CD4-positive, alpha-beta T cell treated with Interleukin-4 for 4 hours (primary cell): ENCODE data around the gene LRMDA.

Experiments used
- DNase-seq: peaks from one replicate; pipeline ENCODE4 v3.0.0-alpha.2; 2020

Gene LRMDA

DNA sequence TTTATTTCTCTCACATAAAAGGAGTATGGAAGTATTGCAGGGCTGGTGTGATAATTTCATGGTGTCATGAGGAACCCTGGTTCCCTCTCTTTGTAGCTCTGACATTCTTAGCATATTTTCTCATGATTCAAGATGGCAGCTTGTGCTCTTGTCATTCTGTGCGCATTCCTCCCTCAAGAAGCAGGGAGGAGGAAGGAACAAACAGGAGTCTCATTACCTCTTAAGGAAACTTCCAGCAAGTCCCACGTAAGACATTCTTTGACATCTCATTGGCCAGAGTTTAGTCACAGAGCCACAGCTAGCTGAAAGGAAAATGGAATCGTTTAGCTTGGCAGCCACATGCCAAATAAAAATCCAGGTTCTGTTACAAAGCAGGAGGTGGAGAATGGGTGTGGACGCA, 546.8 kb downstream of the LRMDA start:
- no peak for DNase-seq

DNA sequence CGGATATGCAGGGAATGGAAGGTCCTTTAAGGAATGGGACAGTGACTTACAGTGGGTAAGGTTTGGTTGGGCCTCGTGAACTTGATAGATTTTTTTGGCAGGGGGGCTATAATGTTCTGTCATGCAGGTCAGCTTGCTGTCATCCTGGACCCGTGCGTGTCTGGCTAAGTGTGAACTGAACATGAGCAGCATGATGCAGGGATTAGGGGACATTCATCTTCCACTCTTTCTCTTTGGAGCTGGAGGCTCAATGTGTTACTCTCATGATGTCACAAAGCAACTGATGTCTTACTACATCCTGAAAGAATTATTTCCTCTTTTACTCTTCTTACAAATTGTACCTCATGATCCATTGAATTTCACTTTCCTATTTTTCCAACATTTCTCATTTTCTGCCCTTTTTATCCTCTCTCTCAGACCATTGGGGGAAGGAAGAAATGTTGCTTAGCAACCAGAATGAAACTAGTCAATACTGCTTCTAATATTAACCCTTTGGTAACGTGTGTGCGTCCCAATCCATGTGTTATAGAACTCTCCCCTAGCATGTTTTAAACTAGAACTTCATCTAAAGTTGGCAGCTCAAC, 549.1 kb downstream of the LRMDA start:
- DNase-seq, result no peak

DNA sequence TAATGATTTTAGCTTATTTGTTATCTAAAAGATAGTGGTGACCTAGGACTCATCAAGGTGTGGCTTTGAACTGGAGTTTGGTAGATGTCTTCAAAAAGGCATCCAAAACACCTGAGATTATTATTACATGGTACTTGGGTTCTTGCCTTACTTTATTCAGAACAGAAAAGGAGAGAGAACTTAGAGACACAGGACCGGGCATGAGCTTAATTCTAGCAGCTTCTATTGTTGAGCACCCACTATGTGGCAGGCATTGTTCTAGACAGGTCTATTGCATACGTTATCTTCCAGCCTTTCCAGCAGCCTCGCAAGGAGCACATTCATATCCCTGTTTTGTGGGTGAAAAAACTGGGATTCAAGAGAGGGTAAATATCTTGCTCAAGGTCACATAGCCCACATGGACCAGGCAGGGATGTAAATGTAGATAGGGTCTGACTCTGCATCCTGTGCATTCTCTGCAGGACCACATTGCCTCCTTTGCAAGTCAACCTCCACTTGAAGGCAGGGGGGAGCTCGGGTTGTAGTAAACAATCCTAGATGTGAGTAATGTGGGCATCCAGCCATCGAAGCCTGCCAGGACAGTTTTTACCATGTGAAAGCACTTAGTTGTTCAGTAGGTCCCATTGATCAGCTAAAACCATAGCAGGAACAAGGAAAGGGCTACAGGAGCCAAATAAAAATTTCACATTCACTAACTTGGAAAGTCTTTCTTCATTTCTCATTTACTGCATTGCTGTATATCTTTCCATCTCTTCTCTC, 551.4 kb downstream of the LRMDA start:
- DNase-seq, result no peak

DNA sequence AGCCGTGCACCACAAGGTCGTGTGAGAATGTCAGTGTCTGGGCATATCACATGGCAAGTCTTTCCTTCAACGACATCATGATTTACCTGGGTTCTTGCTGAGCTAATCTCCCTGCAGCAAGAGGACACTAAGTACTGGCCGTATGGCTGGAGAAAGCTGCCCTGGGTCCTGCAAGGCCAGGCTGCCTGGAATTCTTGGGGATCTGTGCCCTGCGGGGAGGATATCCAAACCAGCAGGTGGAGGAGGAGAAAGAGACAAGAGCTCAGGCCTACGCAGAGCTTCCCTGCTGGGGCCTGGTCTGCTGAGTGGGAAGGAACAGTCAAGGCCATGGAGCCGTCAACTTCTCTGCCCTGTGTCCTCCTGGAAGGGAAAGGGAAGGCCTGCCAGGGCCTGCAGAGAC, 552.6 kb downstream of the LRMDA start:
- no peak for DNase-seq

DNA sequence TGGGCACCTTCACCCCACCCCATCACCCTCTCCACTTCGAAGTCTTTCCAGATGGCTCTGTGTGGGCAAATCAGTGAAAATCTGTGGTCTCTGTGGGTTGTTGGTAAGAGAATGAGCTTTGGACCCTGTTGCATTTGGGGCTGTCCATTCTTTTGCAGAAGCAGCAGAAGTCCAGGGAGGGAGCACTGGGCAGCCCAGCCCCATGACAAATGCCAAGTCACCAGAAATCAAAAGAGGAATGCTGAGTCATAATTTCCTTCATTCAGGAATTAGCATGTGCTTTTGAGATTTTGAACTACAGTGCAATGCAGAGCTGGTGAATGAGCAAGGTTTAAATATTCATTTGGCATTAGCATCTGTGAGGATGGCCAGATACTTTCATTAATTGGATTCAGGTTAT, 556.2 kb downstream of the LRMDA start:
- no peak for DNase-seq

DNA sequence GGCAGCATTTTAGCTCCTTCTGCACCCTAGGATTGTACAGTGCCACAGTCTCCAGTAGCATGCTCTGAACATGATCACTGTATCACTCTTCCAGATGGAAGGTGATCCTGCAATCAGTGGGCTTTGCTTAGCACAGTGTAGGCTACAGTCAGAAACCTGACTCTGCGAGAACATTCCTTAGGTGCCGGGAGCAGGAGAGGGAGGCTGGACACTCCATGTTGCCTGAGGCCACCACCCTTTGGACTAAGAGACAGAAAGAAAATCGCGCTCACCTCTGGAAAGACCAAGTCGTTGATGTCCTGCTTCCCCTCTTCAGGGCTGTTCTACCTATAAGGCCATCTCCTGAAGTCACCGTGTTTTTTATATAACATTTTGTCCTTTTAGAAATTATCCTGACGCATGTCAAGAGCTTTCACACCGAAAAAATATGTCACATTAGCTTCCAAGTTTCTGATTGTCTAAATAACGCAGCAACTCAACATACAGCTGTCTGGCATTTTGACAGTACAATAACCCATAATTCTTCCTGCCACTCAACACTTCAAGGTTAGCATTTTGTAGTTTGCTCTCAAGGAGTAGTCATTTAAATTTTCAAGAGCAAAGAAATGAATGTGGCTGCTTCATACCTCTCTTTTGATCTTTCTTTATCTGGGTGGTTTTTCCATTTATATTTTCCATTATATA, 563.1 kb downstream of the LRMDA start:
- DNase-seq, result no peak

DNA sequence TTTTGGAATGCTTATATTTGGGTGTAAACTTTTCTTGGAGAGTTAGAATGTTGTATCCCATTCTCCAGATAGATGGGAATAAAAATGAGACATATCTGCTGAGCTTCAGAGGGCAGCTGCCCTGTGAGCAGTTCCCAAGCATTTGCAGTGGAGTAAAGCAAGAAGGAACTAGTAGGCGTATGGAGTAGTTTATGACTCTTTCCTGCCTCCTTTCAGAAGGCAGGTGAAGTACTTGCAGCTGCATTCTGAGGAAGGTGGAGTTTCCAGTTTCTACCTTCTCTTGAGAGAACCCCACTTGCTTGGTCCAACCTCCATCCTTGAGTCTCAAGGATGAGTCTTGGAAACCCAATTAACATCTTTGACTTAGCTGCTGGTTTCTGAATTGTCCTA, 563.6 kb downstream of the LRMDA start:
- no peak for DNase-seq

DNA sequence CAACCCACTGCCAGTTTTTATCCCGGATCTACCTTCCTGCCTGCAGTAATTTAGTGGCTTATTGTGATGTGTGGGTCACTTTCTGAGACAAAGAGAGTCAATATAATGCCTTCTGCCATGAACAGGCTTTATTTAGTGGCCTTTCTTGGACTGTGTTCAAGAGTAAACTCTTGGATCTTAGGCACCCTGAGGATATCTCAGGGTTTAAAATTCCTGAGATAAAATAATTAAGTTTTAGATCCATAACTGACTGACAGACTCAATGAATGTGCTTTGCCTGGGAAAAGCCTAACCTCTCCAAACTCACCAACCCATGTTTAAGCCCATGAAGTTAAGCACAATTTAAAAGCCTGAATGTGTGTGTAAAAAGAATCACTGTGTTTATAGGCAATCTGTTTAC, 564.3 kb downstream of the LRMDA start:
- DNase-seq, result no peak

DNA sequence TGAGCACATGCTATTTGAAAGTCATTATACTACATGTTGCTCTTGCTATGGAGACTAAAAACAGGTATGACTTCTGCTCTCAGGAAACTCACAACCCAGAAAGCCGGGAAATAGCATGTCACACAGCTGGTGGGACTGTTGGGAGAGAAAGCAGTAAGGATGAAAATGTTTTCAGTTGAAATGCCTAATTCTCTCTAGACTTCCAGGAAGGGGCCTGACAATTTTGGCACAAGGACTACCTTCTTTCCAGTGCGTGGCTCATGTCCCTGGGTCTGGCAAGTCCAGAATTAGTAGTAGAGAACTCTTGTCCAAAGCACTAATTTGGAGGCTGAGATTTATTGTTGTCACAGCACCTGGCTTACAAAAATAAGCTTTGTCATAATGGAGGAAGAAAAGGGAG, 567.6 kb downstream of the LRMDA start:
- DNase-seq, result no peak

DNA sequence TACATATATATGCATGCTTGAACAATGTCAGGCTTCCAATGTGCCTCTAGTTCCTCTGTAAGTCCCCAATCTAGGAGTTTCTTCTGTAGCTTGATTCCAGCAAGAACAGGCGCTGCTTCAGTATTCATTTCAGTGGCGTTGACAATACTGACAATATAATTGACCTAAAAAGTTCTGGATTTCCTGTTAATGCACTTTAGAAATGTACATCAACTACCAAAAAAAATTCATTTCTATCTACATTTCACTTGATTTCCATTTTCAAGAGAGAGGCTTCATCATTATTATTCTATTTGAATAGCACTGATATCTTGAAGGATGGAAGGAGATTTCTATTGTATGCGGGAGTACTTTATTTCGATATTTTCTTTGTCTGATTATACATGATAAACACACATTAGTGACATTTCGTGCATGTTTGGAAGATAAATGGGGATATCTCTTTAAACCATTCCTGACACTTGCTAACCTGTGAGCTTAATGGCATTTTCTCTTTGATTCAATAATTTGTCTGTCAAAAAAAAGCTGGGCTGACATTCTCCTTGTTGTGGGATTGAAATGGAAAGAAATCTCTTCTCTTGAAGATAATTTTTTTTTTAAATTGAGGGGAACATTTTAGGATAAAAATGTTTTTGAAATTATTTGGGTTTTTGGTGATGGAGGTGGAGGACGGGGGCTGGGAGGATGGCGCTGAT, 568.2 kb downstream of the LRMDA start:
- no peak for DNase-seq

DNA sequence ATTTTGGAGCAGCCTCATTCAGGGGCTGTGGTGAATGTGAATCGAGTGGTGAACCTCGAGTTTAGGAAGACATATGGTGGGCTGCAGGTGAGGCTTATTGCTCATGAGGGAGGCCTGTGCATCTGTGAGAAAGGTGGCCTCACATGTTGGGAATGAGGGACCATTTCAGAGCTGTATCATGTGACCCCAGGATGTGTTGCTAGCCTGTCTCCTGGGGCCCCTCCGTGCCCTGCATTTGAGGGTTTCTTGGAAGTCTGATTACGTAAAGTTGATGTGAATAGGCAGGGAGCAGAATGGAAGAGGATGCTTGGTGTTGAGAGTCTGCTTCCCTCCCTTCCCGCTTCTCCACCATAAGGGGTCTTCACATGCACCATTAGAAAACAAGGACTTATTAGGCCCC, 569.1 kb downstream of the LRMDA start:
- no peak for DNase-seq

DNA sequence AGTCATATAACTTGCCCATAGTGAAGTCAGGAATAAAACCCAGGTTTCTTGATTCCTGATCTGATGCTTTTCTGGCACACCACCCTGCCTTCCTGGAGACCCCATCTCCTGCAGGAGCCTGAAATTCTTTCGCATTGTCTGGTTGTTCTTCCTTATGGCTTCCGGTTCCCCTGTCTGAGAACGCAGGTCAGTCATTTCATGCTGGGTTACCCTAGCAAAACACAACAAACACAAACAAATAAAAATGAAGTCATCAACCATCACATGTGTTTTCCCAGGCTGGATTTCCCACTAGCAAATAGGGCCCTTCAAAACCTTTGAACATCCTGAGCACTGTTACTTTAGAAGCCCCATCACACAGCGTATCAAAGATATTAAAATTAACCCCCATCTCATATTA, 569.6 kb downstream of the LRMDA start:
- no peak for DNase-seq

DNA sequence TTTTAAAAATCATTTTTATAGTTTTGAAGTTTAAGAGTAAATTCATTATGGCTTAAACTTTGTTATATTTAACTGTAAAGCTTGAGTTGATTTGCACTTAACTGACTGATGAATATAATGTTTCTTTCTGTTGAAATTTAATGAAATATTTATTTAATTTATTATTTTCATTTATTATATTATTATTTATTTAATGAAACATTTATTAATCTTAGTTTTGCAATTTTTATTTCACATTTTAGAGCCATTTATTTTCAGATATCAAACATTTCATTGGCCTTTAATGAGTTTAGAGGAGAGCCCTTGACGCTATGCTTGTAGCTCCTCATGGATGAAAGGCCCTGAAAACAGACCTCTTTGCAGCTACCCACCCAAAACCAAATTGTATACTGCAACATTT, 570.0 kb downstream of the LRMDA start:
- DNase-seq, result no peak

DNA sequence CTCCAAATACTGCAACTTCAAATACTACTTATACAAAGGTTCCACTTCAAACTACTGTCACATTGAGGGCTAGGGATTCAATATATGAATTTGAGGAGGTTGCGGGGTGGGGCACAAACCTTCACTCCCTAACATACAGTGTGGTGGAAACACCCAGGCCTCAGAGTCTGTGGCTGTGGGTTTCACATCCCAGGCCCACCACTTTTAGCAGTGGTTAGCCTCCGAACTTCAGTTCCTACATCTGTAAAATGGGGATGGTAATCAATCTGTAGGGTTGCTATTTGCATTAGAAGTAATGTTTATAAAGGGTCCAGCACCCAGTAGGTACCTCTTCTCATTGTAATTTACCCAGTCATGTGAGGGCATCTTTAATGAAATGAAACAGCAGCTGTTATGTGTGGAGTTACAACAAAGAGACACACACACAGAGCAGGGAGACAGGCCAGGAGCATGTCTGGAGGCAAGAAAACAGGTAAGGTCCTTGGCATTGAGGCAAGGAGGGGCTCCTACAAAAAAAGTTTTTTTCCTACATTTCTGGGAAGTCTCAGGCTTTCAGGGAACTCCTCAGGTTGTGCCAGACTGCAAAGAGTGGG, 570.9 kb downstream of the LRMDA start:
- no peak for DNase-seq

DNA sequence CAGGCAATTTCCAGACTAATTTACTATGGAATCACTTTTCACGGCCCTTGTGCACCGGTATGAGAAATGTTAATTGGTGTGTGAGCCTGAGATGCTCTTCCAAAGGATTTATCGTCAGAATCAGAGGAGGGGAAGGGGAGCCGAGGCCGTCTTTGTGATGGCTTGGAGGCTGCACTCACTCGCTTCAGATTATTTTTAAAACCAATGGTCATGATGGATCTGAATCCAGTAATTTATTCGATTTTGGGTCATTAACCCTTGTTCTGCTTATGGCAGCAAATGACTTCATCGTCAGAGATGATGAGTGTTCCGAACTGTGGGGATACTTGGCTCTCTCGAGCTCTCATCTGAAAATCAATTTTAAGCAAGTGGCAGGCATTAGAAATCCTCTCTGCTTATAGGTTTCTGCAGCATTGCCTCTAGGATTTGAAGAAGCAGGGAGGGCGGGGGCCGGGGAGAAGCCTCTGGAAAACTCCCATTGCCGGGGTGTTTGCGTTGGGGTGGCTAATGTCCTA, 576.3 kb downstream of the LRMDA start:
- no peak for DNase-seq

DNA sequence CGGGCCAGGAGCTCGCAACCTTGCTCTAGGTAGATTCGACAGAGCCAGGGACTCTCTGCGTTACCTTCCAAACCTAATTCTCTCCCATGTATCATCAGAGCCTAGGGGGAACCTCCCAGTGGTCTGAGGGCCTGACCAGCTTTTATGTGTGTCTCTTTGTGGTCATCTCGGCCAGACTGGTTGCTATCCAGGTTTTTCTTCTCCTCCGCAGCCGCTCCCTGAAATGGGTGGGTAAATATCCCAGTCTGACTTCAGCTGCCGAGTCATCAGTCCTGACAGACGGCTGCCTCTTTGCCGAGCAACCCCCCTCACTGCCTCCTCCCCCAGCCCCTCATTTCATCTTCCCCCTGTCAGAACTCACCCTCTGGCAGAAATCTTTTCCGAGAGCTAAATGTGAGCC, 578.1 kb downstream of the LRMDA start:
- DNase-seq, result no peak

DNA sequence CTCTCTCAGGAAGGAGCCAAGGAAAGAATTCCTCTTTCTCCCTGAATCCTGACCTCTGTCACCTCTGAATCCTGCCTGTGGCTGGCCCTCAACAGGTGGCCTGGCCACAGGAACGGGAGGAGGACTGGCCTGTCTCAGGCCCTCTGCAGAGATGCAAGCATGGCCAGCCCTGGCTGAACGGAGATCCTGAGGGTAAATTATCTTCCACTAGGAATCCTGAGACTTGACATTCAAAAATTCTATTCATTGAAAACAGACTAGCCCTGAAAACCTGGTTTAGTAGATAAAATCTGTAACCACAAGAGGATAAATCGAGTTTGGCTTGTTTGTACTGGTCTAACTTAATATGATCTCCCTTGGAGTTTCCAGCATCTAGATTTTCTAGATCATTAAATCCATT, 579.3 kb downstream of the LRMDA start:
- no peak for DNase-seq

DNA sequence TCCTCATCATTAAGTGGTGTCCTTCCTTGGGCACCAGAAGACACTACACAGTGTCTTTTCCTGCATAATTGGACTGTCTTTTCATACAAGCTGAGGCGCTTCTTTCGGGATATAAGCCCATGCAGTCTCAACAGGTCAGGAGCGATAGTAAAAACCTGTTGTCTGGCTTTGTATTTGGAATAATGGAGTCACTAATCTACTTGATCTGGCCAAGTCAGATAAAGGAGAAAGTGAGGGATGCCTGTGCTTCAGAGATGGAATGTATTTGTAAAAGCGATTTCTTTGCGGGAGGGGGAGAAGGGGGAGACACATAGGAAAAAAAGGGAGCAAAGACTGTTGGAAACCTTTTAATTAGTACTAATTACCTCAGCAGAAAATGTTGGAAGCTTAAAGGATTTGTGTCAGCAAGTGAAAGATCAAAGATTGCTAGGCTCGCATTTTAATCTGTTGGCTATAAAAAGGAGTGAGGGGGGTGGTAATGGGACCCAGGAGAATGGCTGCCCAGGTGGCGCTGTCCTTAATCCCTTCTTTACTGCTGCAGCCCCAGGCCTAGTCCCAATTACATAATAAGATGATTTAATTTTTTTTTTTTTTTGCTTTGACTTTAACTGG, 581.4 kb downstream of the LRMDA start:
- no peak for DNase-seq

DNA sequence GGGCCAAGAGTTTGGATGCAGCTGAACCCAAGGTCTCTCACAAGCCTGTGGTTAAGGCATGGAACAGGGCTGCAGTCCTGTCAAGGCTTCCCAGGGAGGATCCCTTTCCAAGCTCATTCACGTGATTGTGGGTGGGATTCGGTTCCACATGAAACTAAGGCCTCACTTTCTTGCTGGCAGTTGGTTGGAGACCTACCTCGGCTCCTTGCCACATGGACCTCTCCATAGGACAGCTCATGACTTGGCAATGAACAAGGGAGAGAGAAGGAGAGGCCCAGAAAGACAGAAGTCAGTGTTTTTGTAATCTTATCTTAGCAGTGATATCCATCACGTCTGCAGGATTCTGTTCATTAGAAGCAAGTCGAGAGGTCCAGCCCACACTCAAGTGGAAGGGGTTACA, 583.8 kb downstream of the LRMDA start:
- DNase-seq, result no peak

DNA sequence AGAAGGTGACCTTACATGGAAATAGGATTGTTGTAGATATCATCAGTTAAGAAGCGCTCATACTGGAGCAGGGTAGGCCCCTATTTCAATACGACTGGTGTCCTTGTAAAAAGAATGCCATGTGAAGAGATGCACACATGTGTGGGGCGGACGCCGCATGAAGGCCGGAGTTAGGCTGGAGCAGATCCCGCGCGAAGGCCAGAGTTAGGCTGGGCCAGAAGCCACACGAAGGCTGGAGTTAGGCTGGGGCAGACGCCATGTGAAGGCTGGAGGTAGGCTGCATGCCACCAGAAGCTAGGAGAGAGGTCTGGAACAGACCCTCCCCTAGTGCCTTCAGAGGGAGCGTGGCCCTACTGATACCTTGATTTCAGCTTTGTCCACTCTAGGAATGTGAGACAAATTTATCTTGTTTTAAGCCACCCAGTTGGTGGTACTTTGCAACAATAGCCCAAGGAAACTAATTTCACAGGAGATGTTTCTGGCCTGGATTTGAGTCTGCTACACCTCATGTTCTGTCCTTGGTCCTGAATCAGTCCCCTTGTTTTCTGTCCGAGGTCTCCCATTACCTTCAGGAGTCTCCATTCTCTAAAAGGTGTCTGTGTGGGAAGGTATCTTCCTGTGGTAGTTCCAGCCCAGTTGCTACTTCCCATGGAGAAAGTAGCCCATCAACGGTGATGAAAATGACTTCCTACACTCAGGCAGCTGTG, 585.8 kb downstream of the LRMDA start:
- no peak for DNase-seq

DNA sequence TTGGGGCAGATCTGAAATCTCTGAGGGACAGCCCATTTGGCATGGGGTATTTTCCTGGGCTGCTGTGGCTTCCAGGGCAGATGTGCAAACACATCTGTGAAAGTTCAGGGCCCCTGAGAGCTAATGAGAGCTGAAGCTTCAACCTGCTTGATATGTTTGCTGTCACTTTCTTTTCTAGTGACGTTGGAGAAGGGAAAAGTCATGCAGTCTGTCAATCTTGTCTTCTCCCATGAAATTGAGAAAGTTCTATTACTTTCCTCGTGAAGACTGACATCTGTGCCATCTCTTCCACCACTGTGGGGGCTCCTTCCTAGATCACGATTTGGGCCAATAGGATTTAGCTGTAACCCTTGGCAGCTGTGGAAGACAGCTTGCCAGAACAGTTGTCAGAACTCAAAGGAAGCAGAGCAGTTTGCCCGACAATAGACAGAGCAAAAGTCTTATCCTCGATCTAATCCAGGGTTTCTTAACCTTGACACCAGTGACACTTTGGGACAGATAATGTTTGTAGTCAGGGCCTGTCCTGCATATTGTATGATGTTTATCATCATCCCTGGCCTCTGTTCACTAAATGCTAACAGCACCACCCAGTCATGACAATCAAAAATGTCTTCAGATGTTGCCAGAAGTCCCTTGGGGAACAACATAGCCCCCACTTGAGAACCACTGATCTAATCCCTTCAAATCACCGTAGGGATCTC, 586.5 kb downstream of the LRMDA start:
- DNase-seq, result no peak

DNA sequence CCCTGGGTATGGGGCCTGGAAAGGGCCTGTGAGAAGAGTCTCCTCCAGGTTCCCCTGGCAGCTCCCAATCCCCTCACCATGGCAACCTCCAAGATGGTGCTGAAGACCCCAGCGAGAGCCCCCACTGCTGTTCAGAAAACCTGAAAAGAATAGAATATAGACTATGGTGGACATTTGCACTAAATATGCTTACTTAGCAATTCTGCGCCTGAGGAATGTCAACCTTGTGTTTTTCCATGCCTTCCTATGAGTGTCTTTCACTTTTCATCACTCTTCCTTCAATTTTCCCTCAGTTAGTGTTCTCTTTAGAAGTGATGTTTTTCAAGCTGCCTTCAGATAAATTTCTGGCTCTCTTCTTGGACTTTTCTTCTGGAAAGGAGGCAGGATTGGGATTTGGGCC, 589.2 kb downstream of the LRMDA start:
- DNase-seq, result no peak
